Activated CD4-positive, alpha-beta memory T cell treated with anti-CD3 and anti-CD28 coated beads, Interleukin-2, amount 10 ng/mL, durations not matched to agents 7 days and 5 days (primary cell): ENCODE data around the gene PLCE1. TPM values are rescaled to one million over a fixed set of nuclear protein-coding genes. Genes with fewer than 3 reads are reported as not detected.
A peak's percentile ranks its signal among the peaks of the same experiment; 100 is the strongest.
"Not testable (repeated sequence)": the region's sequence is repeated elsewhere in the genome, so short reads cannot be mapped to it uniquely, and the experiment has no call there.

Experiments
- CTCF ChIA-PET: fragments of 350-600 bp; sonication (Branson Sonifier 250); formaldehyde crosslinking; loops from one replicate; lab custom pipeline; 2021; ENCODE audit warnings: antibody characterized with exemption, inconsistent platforms; lab: Charles Lee
- POLR2A ChIA-PET: fragments of 350-600 bp; sonication (Branson Sonifier 250); formaldehyde crosslinking; loops from one replicate; lab custom pipeline; 2021; ENCODE audit warnings: antibody characterized with exemption; lab: Charles Lee
- DNase-seq: peaks from one replicate; pipeline ENCODE4 v3.0.0-alpha.2; 2020
- H3K27ac Mint-ChIP-seq: one replicate; pipeline ENCODE4 v1.8.0; 2021; ENCODE audit warnings: mild to moderate bottlenecking, mixed read lengths
- H3K27me3 Mint-ChIP-seq: one replicate; pipeline ENCODE4 v1.8.0; 2021; ENCODE audit warnings: mixed read lengths
- H3K36me3 Mint-ChIP-seq: one replicate; pipeline ENCODE4 v1.8.0; 2021; ENCODE audit warnings: low read depth, mixed read lengths
- H3K4me1 Mint-ChIP-seq: one replicate; pipeline ENCODE4 v1.8.0; 2021; ENCODE audit warnings: mixed read lengths
- H3K4me3 Mint-ChIP-seq: one replicate; pipeline ENCODE4 v1.8.0; 2021; ENCODE audit warnings: mild to moderate bottlenecking, mixed read lengths
- H3K9me3 Mint-ChIP-seq: one replicate; pipeline ENCODE4 v1.8.0; 2021; ENCODE audit warnings: mixed read lengths
- total RNA-seq, 2 experiments: library from RNA; stranded (reverse); gene quantifications; one replicate each; pipeline ENCODE4 v1.2.3, GENCODE V29; 2021

Gene PLCE1
- total RNA-seq, 2 experiments from 2014 or later: 0.03 to 0.08 TPM

GRCh38 chr10:93968540-93968945 is 25.2 kb upstream of the PLCE1 start:
- CTCF ChIA-PET: no interaction called here
- Mint-ChIP-seq H3K36me3 (no peaks in the 10 kb centered on the region), H3K27ac (no peak overlapping the region), H3K9me3 (no peaks in the 10 kb centered on the region), H3K4me3 (no peak overlapping the region), H3K4me1 (no peaks in the 10 kb centered on the region), H3K27me3 (no peaks in the 10 kb centered on the region)
- POLR2A ChIA-PET: no interaction called here
- no peak for DNase-seq

- H3K27me3 Mint-ChIP-seq, H3K4me3 Mint-ChIP-seq, DNase-seq, POLR2A ChIA-PET, H3K4me1 Mint-ChIP-seq, CTCF ChIA-PET, H3K9me3 Mint-ChIP-seq, H3K27ac Mint-ChIP-seq, H3K36me3 Mint-ChIP-seq: not testable (repeated sequence)
Observed at GRCh38 chr10:93970433-93971010, 23.2 kb upstream of the PLCE1 start.

DNA sequence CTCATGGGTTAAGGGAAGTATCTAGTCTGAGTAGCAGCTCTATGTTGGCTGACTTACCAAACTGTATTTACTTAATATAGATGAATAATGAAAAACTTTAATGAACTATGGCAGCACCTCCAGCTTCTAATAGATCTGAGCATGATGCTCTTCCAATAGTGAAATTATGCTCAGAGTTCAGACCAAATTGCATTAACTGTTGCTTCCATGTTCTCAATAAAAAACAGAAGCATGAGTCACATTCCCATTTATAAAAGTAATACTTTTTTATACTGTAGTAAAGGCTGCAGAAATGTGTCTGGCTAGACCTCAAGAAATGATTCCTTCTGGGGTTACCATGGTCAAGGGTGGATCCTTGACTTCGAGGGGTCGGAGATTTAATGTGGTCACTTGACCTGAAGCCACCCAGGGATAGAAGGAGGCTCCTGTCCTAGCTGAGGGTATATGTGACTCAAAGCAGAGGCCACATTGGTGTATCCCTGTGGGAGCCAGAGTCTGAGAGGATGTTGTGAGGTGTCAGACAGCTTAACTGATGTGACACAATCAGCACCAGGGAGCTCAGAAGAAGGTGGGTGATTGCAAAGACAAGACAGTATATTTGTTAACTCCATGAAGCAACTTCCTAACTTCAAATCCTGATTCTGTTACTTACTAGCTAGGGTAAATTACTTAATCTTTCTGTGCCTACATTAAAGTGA is 19.8 kb upstream of the PLCE1 start:
- Mint-ChIP-seq H3K4me3 (no peak overlapping the region), H3K27me3 (peaks cover 10% of the 10 kb centered on the region), H3K36me3 (no peaks in the 10 kb centered on the region), H3K4me1 (no peaks in the 10 kb centered on the region), H3K9me3 (no peaks in the 10 kb centered on the region), H3K27ac (no peak overlapping the region)
- no peak for DNase-seq
- CTCF ChIA-PET: no interaction called here
- POLR2A ChIA-PET: no interaction called here

GRCh38 chr10:93977442-93977841 is 16.3 kb upstream of the PLCE1 start:
- ChIA-PET POLR2A (no interaction called here), CTCF (no interaction called here)
- Mint-ChIP-seq H3K36me3 (no peaks in the 10 kb centered on the region), H3K9me3 (no peaks in the 10 kb centered on the region), H3K27me3 (peaks cover 12% of the 10 kb centered on the region), H3K4me3 (no peak overlapping the region), H3K27ac (no peak overlapping the region), H3K4me1 (no peaks in the 10 kb centered on the region)
- no peak for DNase-seq

- H3K36me3 Mint-ChIP-seq: no peaks in the 10 kb centered on the region
- no peak overlapping the region for H3K27ac Mint-ChIP-seq
- no peaks in the 10 kb centered on the region for H3K9me3 Mint-ChIP-seq
- no peak overlapping the region for H3K4me3 Mint-ChIP-seq
- H3K27me3 Mint-ChIP-seq: peaks cover 12% of the 10 kb centered on the region
- ChIA-PET POLR2A (no interaction called here), CTCF (no interaction called here)
- no peak for DNase-seq
- H3K4me1 Mint-ChIP-seq: no peaks in the 10 kb centered on the region
Observed at GRCh38 chr10:93980486-93980885, 13.2 kb upstream of the PLCE1 start.

GRCh38 chr10:93991114-93991513 is 2.6 kb upstream of the PLCE1 start:
- no peak overlapping the region for H3K27ac Mint-ChIP-seq
- no peaks in the 10 kb centered on the region for H3K9me3 Mint-ChIP-seq
- no peaks in the 10 kb centered on the region for H3K36me3 Mint-ChIP-seq
- H3K27me3 Mint-ChIP-seq: peaks cover 51% of the 10 kb centered on the region
- CTCF ChIA-PET: no interaction called here
- POLR2A ChIA-PET: no interaction called here
- DNase-seq: no peak
- H3K4me1 Mint-ChIP-seq: peaks cover 5% of the 10 kb centered on the region
- no peak overlapping the region for H3K4me3 Mint-ChIP-seq

GRCh38 chr10:93991596-93992284 is 2.0 kb upstream of the PLCE1 start:
- H3K36me3 Mint-ChIP-seq: no peaks in the 10 kb centered on the region
- peaks cover 5% of the 10 kb centered on the region for H3K4me1 Mint-ChIP-seq
- no peak overlapping the region for H3K27ac Mint-ChIP-seq
- DNase-seq: no peak
- H3K27me3 Mint-ChIP-seq: peaks cover 55% of the 10 kb centered on the region
- no peak overlapping the region for H3K4me3 Mint-ChIP-seq
- H3K9me3 Mint-ChIP-seq: no peaks in the 10 kb centered on the region
- ChIA-PET CTCF (no interaction called here), POLR2A (no interaction called here)

DNA sequence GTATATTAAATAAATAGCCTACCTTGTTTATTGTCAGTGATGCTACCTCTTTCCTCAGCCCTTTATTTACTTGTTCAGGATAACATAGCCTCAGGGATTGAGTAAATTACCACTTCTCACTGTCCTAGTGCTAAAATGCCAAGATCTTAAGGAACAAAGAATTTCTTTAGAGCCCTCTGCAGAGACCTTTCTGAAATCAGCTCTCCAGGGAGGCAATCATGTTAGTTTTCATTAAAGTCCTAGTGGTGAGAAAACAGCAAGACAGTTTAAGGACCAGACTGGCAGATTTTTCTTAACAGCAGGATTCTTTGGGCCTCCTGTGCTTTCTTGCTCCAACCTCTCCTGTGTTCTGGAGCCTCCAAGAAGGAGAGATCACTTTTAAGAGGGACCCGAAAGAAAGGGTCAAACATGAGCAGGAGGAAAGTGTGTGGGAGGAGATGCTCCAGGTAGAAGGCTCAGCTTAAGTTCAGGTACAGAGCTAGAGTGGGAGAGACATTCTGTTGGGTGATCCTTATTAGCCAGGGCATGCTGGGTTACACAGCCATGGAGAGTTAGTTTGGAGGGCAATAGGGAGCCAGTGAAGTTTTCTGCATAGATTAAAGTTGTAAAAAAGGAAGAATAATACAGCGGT is 1.2 kb upstream of the PLCE1 start:
- Mint-ChIP-seq H3K36me3 (no peaks in the 10 kb centered on the region), H3K9me3 (no peaks in the 10 kb centered on the region), H3K4me1 (peaks cover 5% of the 10 kb centered on the region), H3K4me3 (peak overlapping the region; percentile 7), H3K27ac (no peak overlapping the region), H3K27me3 (peaks cover 55% of the 10 kb centered on the region)
- DNase-seq: no peak
- POLR2A ChIA-PET: no interaction called here
- CTCF ChIA-PET: no interaction called here

- Mint-ChIP-seq H3K4me3 (peak overlapping the region; percentile 40), H3K27ac (no peak overlapping the region), H3K9me3 (no peaks in the 10 kb centered on the region), H3K36me3 (no peaks in the 10 kb centered on the region), H3K4me1 (peaks cover 5% of the 10 kb centered on the region), H3K27me3 (peaks cover 52% of the 10 kb centered on the region)
- ChIA-PET CTCF (no interaction called here), POLR2A (no interaction called here)
- no peak for DNase-seq
Observed at GRCh38 chr10:93993414-93993781, 333 bp upstream of the PLCE1 start.

DNA sequence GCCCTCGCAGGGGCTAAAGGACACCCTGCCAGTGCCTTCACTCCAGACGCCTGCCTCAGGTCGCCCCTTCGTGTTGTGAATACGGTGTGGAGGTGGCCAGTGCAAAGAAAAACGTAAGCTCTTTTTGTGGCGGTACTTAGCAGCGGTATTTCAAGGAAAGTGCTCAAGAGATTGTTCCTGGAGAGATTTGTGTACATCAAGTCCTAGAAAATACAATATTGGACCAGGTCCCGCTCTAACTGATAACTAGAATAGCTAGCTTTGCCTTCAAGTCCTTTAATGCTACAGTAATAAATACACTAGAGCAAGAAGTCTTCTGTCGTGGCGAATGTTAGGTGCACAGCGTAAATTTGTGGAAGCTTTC is 689 bp downstream of the PLCE1 start:
- DNase-seq: no peak
- Mint-ChIP-seq H3K9me3 (no peaks in the 10 kb centered on the region), H3K27me3 (peaks cover 52% of the 10 kb centered on the region), H3K4me3 (no peak overlapping the region), H3K27ac (no peak overlapping the region), H3K4me1 (peaks cover 5% of the 10 kb centered on the region), H3K36me3 (no peaks in the 10 kb centered on the region)
- ChIA-PET CTCF (no interaction called here), POLR2A (no interaction called here)

GRCh38 chr10:93995182-93995581 is 1.5 kb downstream of the PLCE1 start:
- Mint-ChIP-seq H3K4me1 (peaks cover 5% of the 10 kb centered on the region), H3K27ac (no peak overlapping the region), H3K27me3 (peaks cover 51% of the 10 kb centered on the region), H3K9me3 (no peaks in the 10 kb centered on the region), H3K4me3 (no peak overlapping the region), H3K36me3 (no peaks in the 10 kb centered on the region)
- no peak for DNase-seq
- CTCF ChIA-PET: no interaction called here
- POLR2A ChIA-PET: no interaction called here

GRCh38 chr10:93995598-93996271 is 2.0 kb downstream of the PLCE1 start:
- DNase-seq: no peak
- H3K9me3 Mint-ChIP-seq: no peaks in the 10 kb centered on the region
- no peak overlapping the region for H3K27ac Mint-ChIP-seq
- H3K36me3 Mint-ChIP-seq: no peaks in the 10 kb centered on the region
- CTCF ChIA-PET: no interaction called here
- POLR2A ChIA-PET: no interaction called here
- no peak overlapping the region for H3K4me3 Mint-ChIP-seq
- peaks cover 5% of the 10 kb centered on the region for H3K4me1 Mint-ChIP-seq
- H3K27me3 Mint-ChIP-seq: peaks cover 46% of the 10 kb centered on the region

GRCh38 chr10:93996551-93996950 is 2.8 kb downstream of the PLCE1 start:
- no peak for DNase-seq
- H3K27me3 Mint-ChIP-seq: peaks cover 45% of the 10 kb centered on the region
- ChIA-PET CTCF (no interaction called here), POLR2A (no interaction called here)
- no peak overlapping the region for H3K27ac Mint-ChIP-seq
- H3K4me1 Mint-ChIP-seq: peaks cover 5% of the 10 kb centered on the region
- no peaks in the 10 kb centered on the region for H3K9me3 Mint-ChIP-seq
- H3K36me3 Mint-ChIP-seq: no peaks in the 10 kb centered on the region
- no peak overlapping the region for H3K4me3 Mint-ChIP-seq
